DMS79 (cell line): ENCODE results near the gene AGAP1.

Experiments
- DNase-seq: peaks from one replicate; lab custom pipeline; 2025; lab: John Stamatoyannopoulos, UW

The AGAP1 gene

DNA sequence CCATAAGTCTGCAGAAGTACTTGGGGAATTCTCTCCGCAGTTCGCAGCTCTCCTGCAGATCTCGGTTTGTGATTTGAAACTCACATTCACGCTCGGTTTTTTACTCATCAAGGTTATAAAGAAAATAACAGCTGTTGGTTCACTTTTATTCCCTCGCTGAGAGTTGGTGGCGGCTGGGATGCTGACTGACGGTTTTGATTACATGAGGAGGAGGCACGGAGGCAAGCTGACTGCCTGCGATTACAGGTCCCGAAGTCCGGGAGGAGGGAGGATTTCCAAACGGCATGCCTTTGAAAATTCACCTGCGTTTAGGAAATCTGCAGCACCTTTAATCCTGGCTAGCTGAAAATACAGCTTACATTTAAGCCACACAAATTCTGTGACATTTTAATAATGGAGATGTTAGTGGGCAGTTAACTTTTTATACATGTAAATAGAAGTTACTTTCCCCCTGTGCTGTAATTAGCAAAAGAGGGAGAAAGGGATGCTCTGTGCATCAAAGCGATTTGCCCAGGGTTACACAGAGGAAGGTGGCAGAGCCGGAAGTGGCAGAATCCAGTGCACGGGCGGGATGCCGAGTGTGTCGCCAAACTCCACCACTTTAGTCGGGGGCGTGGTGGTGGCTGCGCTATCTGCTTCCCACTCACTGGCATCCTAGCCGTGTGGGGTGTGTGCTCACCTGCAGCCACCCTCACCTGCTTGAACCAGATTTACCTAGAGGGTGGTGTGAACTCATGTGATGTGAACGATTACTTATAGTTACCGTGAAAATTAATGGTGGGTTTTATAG is 14.7 kb downstream of the AGAP1 start:
- no peak for DNase-seq

DNA sequence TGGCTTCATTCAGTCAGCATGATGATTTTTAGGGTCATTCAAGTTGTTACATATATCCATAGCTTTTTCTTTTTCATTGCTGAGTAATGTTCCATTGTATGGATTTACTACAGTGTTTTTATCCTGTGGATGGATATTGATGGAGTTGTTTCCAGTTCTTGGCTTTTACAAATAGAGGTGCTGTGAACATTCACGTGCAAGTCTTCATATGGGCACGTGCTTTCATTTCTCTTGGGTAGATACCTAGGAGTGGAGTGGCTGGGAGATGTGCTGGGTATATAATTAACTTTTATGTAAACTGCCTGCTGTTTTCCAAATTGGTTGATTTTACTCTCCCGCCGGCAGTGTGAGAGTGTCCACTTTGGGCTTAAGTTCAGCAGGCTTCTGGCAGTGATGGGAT is 16.5 kb downstream of the AGAP1 start:
- DNase-seq, result no peak

DNA sequence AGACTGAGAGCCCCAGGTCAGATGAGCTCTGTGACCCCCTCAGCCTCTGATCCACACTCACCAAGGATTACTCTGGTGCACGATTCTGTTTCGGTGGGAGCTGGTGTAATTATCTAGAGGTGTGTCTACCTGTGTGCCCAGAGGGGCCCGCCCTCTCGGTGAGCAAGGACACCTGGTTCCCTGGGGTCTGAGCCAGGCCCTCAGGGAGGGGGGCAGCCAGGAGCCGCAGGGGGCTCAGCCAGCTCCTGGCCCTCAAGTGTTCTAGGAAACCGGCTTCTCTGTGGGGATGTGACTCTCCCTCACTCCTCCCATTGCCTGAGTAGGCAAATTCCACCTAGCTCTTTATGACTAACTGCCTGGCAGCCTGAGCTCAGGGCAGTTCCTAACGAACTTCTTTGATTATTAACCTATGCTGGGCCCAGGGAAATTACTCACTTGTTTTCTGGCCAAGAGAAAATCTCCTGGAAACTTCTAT is 17.4 kb downstream of the AGAP1 start:
- no peak for DNase-seq

DNA sequence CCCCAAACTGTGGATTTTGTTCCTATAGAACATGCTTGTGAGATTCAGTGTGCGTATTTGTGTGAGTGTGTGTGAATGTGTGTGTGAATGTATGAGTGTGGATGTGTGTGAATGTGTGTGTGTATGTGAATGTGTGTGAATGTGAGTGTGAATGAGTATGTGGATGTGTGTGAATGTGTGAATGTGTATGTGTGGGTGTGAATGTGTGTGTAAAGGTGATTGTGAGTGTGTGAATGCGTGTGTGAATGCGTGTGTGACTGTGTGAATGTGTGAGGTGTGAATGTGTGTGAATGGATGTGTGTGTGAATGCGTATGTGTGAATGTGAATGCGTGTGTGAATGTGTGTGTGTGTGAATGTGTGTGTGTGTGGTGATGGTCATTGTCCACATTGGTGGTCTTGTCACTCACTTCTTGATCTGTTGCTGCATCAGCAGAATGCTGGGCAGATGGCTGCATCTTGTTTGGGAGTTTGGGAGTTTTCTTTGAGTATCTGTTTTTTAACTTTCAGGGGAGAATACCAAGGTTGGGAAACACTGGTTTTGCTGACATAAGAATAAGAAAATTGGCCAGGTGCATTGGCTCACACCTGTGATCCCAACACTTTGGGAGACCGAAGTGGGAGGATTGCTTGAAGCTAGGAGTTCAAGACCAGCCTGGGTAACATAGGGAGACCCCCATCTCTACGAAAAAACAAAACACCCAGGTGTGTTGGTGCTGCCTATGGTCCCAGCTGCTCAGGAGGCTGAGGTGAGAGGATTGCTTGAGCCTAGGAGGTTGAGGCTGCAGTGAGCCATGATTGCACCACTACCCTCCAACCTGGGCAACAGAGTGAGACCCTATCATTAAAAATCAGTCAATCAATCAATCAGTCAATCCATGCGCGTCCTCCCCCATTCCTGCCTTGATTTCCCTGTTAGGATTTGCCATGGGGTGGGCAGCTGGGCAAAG is 18.2 kb downstream of the AGAP1 start:
- DNase-seq, result no peak

DNA sequence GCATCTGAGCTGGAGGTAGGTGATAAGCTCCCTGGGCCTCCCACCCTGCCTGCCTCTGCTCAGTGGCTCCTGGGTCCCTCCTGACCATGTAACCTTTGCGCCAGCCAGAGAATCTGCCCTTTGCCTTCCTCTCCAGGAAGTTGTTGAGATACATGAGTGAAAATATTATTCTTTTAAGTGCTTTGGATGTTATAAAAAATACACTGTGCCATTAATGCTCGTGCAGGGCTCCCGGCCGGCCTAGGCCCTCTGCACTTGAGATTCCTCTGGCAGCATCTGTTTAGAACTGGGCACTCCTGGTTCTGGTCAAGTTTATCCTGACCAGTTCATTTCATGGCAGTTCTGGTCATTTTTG is 18.8 kb downstream of the AGAP1 start:
- no peak for DNase-seq

DNA sequence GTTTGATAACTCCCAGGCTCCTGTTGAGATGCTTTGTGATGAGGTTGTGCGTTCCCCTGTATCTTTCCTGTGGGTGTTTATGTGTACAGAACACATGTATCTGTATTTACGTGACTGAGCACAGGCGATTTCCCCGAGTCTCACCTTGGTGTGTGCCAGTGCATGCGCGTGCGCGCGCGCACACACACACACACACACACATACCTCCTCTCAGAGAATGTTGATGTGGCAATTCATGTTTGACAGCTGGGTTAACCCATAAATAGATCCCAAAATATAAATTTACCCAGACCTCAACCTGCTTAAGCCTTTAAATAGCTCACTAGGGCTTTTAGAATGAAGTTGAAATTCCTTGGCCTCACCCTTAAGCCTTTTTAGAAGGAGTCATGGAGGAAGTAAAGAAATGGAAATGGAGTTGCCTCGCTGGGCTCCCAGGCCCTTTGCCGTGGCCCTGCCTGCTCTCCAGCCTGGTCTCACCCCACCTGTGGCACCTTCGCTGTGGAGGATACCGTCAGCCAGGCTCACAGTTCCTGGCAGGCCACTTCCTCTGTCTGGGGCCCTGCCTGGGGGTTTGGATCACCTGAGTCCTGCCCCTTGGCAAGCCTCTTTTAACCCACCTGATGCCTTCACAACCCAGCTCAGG is 20.3 kb downstream of the AGAP1 start:
- DNase-seq, result no peak

DNA sequence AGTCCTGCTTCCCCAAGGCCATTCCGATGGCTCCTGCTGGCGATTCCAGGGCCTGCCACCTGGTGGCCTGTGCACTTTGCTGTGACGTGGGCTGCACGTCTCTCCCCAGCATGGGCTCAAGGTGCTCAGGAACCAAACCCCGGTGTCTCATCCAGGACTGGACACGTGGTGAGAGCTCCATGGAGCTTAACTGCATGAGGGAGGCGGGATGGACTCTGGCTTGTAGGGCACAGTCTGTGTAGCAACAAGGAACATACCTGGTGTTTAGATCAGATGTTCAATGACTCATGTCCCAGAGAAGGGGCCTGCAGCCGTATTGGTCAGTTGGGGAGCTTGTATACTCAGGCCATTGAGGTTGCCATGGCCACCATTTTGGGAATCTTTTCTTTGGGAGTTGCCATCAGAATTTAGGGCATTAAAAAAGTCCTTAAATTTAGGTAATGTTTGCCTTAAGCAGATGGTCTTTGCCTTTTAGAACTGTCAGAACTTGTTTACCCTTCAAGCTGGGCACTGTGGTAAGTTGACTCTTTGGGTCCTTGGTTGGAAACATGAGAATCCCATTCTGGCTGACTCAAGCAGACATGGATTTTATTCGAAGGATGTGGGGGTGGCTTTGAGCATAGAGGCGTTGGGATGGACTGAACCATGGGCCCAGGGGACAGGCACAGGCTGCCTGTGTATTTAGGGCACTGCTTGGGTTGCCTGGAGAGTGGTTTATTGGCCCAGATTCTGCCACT is 21.0 kb downstream of the AGAP1 start:
- no peak for DNase-seq

DNA sequence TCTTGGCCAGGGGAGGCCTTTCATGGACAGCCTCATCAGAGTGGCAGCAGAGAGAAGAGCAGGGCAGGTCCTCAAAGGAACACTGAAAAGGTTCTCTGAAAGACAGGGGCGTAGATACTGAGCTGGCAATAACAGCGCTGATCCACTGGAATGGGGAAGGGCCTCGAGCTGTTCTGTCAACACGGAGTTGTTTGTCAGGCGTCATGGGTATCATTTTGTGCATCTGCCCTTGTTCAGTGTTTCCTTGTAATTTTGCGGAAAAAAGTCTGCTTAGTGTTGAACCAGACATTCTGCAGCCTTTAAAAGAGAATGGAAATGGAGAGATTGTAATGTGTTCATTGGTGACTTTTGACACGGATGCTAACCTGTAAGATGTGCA is 21.5 kb downstream of the AGAP1 start:
- DNase-seq, result no peak

DNA sequence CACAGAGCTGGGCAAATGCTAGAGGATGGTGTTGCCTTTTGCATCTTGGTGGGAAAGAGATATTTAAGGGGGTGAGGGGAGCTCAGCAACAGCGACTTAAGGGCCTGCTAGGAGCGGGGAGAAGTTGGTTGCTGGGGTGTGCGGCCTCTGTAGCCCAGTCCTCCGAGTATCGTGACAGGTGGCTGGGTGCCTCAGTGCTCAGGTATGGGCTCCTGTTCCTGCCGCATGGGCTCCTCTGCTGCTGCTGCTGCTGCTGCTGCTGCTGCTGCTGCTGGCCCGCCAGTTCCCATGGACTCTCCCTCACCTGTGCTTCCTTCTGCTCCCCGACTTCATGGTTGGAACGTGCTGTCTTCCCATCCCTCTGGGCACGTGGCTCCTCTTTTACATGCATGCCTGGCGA is 22.0 kb downstream of the AGAP1 start:
- no peak for DNase-seq

DNA sequence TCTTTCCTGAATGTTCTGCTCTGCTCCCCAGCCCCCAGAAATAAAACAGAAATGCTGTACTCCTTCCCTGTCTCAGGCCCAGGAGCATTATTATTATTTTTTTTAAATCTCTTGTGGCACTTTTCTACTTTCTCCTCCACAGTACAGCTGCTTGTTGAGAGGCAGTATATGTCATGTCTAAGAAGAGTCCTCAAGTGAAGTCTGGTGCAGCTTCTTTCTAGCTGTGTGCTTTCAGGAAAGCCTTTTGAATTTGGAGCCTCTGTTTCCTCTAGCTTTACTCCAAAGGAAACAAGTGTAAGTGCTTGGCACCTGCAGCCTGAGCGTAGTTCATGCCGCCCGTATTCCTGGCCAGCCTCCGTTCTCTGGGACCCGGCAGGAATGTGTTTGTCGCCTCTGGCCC is 22.4 kb downstream of the AGAP1 start:
- no peak for DNase-seq

DNA sequence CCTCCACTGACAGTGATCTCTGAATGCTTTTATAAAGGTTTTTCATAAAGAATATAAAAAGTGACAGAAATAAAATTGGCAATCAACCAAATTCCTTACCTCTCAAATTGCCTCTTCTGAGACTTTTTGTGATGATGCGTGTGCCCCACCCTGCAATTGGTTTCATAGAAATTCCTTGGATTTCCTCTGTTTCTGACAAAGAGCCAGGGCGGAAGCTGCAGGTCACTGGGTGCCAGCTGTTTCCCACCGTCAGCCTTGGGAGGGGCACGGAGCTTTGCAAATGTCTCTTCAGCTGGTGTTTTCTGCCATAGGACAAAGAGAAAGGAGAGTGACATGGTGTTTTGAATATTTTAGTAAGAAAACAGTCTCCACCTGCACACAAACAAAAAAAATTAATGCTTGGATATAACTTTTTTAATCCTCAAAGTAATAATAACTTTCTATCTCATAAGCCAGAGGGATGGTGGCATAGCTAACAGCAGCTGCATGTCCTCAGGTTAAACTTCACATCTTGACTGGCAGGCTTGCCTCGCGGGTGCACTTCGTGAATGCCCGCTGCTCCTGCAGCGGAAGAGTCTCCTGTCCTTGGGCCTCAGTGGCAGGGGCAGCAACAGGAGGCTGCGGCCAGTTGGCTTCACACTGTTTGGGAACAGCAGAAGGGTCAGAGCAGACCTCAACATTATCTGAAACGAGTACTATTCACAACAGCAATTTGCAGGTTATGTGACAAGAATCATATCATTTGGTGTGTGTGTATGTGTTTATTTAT is 24.7 kb downstream of the AGAP1 start:
- no peak for DNase-seq

DNA sequence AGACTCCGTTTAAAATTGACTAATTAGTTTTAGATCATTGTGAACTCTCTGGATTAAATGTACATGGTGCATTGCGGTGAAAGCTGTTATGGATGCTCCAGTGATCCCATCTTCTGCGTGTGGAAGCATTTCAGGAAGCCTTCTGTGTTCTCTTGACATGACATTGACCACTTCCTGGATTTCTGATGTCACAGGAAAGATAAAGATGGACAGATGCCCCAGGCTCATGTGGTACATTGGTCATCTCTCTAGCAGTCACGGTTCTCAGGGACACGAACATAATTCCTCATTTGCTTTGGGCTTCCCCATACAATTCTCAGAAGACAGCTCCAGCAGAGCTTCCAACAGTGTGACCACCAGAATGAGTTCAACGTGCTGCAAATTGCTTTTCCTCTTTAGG is 26.9 kb downstream of the AGAP1 start:
- no peak for DNase-seq

DNA sequence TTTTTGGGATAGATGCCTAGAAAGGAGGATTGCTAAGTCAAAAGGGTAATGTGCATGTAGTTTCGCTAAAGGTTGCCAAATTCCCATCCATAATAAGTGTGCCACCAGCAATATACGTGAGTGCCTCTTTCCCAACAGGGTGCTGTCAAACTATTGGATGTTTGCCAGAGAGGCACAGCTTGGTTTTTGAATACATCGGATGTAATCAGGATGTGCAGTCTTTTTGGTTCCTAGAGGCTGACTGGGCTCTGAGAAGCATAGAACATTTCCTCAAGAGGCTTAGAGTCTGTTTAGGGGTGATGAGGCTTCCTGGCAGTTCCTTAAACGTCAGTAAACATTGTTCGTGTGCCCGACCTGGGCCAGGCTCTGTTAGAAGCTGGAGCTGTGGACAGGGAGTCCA is 28.0 kb downstream of the AGAP1 start:
- peak; percentile 70 for DNase-seq

DNA sequence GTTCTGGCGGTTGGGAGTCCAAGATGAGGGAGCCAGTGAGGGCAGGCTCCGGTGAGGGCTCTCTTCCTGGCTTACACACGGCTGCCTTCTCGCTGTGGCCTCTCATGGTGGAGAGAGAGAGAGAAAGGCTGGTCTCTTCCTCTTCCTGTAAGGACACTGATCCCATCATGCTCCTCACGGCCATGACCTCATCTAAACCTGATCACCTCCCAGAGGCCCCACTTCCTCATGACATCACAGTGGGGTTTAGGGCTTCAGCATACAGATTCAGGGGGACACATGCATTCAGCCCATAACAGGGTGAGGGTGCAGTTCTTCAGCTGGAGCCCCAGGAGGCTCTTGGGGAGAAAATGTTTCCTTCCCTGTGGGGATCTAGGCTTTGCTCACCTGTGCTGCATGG is 29.2 kb downstream of the AGAP1 start:
- DNase-seq, result no peak

DNA sequence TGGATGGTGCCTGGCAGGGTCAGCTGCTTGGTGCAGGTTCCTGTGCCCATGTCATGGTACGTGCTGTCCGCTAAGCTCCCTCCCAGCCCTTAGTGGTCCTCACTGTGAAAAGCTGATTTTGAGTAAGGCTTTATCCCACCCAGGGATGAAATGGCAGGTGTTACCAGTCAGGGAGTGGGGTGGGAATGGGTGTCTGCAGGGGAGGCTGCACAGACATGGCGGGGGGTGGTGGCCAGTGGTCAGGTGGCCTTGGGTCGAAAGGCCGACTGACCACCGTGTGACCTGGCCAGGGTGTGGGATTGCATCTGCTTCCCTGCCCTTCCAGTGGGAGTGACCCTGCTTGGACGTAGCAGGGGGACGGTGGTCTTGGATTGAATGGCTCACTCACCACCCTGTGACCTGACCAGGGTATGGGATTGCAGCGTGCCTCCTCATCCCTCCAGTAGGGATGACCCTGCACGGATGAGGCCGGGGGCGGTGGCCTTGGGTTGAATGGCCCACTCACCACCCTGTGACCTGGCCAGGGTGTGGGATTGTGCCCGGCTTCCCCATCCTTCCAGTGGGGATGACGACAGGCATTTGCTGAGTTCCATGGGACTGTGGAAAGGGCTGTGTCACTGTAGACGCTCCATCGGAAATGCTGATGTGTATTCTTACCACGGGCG is 29.8 kb downstream of the AGAP1 start:
- no peak for DNase-seq

DNA sequence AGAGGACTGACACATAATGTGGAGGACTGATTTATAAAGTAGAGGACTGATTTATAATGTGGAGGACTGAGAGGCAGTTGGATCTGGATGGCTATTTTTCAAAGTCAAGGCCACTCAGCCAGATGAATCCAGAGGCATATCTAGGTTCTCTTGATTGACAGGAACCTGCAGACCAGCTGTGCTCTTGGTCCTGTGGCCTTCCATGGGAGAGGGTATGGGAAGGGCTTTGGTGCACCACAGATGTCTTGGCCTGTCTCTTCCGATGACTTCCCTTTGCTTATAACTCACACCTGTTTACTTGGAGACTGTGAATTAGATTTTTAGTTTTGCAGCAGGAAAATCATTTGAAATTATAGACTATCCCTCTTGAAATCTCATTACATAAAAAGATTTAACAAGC is 32.3 kb downstream of the AGAP1 start:
- DNase-seq, result no peak

DNA sequence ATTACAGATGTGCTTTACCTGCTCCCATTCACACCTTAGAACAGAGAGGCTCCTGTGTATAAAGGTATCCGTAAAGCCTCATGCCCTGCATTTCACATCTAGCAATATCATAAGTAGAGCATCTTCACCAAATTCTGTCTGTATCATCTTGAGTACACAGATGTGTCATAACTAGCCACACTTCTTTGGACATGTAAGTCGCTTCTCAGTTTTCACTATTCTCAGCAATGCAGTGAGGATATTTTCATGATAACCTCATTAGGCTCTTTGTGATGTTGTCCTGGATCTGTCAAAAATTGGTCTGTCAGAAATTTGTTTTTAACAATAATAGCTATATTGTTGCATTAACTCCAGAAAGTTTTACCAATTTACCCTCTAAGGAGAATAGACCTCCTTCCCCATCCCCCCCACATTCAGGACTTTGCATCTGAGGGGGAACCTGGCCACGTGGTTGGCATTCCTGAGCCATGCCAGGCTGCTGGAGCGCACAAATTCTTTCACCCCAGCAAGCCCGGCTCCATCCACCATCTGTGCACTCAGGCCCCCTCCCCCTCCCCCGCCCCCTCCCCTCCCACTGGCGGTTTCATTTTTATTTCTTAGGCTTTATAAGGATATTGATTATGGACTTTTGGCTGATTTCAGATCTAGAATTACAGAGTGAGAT is 34.1 kb downstream of the AGAP1 start:
- DNase-seq, result no peak

DNA sequence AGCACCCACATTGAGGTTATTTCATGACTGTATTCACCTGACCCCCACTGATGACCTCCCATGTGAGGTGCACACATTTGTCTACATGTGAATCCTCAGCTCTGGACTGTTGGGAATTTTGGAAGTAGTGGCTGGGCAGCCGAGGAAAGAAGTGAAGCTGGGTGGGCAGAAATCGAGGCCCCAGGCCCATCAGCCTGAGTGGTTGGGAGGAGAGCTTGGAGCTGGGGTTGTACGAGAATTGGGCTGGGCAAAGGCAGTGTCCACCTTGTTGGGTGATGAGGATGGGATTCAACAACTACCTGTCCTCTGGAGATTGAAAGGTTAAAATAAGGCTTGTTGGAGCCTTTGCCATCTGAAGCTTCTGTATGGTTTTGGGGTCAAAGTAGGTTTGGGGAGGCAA is 35.8 kb downstream of the AGAP1 start:
- no peak for DNase-seq

DNA sequence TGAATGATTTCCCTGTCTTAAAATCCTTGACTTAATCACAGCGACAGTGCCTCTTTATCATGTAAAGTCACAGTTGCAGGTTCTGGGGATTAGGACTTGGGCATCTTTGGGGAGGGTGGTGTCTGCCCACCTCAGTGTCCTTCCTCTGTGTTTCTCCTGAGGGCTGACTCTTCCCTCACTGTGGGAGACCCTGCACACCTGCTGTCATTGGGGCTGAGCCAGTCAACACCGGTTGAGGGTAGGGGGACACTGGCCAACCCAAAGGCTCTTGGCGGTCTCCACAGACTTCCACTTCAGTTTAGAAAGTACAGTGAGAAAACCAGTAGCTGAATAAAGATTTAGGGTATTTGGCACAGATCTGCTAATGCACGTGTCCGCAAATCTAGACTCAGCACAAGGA is 36.9 kb downstream of the AGAP1 start:
- DNase-seq, result no peak

DNA sequence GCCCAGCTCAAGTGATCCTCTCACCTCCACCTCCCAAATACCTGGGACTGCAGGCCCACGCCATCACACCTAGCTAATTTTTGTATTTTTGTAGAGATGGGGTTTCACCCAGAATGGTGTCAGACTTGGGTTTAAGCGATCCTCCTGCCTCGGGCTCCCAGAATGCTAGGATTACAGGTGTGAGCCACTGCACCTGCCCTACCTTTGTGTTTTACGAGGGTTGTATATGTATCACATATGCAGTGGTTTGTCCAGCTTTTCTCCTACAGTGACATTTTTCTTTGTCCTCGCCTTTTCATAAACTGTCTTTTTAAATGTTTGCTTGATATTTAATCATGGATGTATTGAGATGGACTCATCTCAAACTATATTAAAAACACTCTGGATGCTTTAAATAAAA is 38.5 kb downstream of the AGAP1 start:
- no peak for DNase-seq
